ENCODE results near the gene MIS18A. TPM values are rescaled to one million over a fixed set of nuclear protein-coding genes. Genes with fewer than 3 reads are reported as not detected.
A peak's percentile ranks its signal among the peaks of the same experiment; 100 is the strongest.
"Not testable (repeated sequence)": the region's sequence is repeated elsewhere in the genome, so short reads cannot be mapped to it uniquely, and the experiment has no call there.

The MIS18A gene
- total and polyA plus RNA-seq, 3 experiments from 2014 or later = 10.7 to 29.7 (median 27.6) TPM

- H3K9me3 ChIP-seq (ENCODE audit: low read length); H3K4me3 Mint-ChIP-seq; CTCF ChIA-PET; H3K27ac ChIP-seq (ENCODE audit: low read depth, low read length); DNase-seq; POLR2A ChIA-PET; H3K27me3 Mint-ChIP-seq; H3K9me3 Mint-ChIP-seq; H3K27ac Mint-ChIP-seq; H3K4me1 ChIP-seq (ENCODE audit: insufficient read depth, low read length); H3K27me3 ChIP-seq (ENCODE audit: insufficient read depth, low read length, poor library complexity, severe bottlenecking); H3K4me3 ChIP-seq (ENCODE audit: low read length); H3K4me1 Mint-ChIP-seq: not testable (repeated sequence)
- H3K36me3 ChIP-seq (ENCODE audit: insufficient read depth, low read length) = peaks cover 17% of the 10 kb centered on the region
- peaks cover 0 to 59% (median 13%) of the 10 kb centered on the region in 3 donors for H3K36me3 Mint-ChIP-seq
These were observed 32.1 kb upstream of the MIS18A start for GRCh38 chr21:32310976-32311375.

- Histone ChIP-seq H3K27ac (ENCODE audit: low read depth, low read length) (no peak overlapping the region), H3K27me3 (ENCODE audit: insufficient read depth, low read length, poor library complexity, severe bottlenecking) (no peaks in the 10 kb centered on the region), H3K4me3 (ENCODE audit: low read length) (no peak overlapping the region), H3K9me3 (ENCODE audit: low read length) (no peaks in the 10 kb centered on the region), H3K36me3 (ENCODE audit: insufficient read depth, low read length) (peaks cover 11% of the 10 kb centered on the region), H3K4me1 (ENCODE audit: insufficient read depth, low read length) (no peaks in the 10 kb centered on the region)
- Mint-ChIP-seq H3K27me3 (no peaks in the 10 kb centered on the region), H3K36me3 (peaks cover 0 to 52% (median 13%) of the 10 kb centered on the region in 3 donors), H3K4me1 (no peaks in the 10 kb centered on the region), H3K27ac (no peak overlapping the region), H3K9me3 (no peaks in the 10 kb centered on the region), H3K4me3 (no peak overlapping the region)
- POLR2A ChIA-PET = no interaction called here
- no peak for DNase-seq
- CTCF ChIA-PET = interaction anchor here (0.8 kb wide), 1 partner anchor 291 kb away, joined by 3 read pairs; no protein-coding TSS in a partner anchor
These were observed 31.1 kb upstream of the MIS18A start for GRCh38 chr21:32309906-32310460.

- H3K36me3 Mint-ChIP-seq = peaks cover 0 to 43% (median 13%) of the 10 kb centered on the region in 3 donors
- ChIA-PET CTCF (no interaction called here), POLR2A (no interaction called here)
- H3K27me3 Mint-ChIP-seq = no peaks in the 10 kb centered on the region
- Histone ChIP-seq H3K27me3 (ENCODE audit: insufficient read depth, low read length, poor library complexity, severe bottlenecking) (no peaks in the 10 kb centered on the region), H3K27ac (ENCODE audit: low read depth, low read length) (no peak overlapping the region), H3K36me3 (ENCODE audit: insufficient read depth, low read length) (peaks cover 3% of the 10 kb centered on the region), H3K4me1 (ENCODE audit: insufficient read depth, low read length) (no peaks in the 10 kb centered on the region), H3K4me3 (ENCODE audit: low read length) (no peak overlapping the region), H3K9me3 (ENCODE audit: low read length) (no peaks in the 10 kb centered on the region)
- no peaks in the 10 kb centered on the region for H3K9me3 Mint-ChIP-seq
- no peak overlapping the region for H3K4me3 Mint-ChIP-seq
- no peak for DNase-seq
- H3K27ac Mint-ChIP-seq = no peak overlapping the region
- H3K4me1 Mint-ChIP-seq = no peaks in the 10 kb centered on the region
These were observed 29.8 kb upstream of the MIS18A start for GRCh38 chr21:32308696-32309095.

- Histone ChIP-seq H3K4me3 (ENCODE audit: low read length) (no peak overlapping the region), H3K4me1 (ENCODE audit: insufficient read depth, low read length) (no peaks in the 10 kb centered on the region), H3K27me3 (ENCODE audit: insufficient read depth, low read length, poor library complexity, severe bottlenecking) (no peaks in the 10 kb centered on the region), H3K36me3 (ENCODE audit: insufficient read depth, low read length) (no peaks in the 10 kb centered on the region), H3K9me3 (ENCODE audit: low read length) (no peaks in the 10 kb centered on the region), H3K27ac (ENCODE audit: low read depth, low read length) (no peak overlapping the region)
- no peaks in the 10 kb centered on the region for H3K4me1 Mint-ChIP-seq
- peaks cover 0 to 34% (median 12%) of the 10 kb centered on the region in 3 donors for H3K36me3 Mint-ChIP-seq
- POLR2A ChIA-PET = no interaction called here
- H3K27ac Mint-ChIP-seq = no peak overlapping the region
- DNase-seq = no peak
- H3K9me3 Mint-ChIP-seq = no peaks in the 10 kb centered on the region
- H3K27me3 Mint-ChIP-seq = no peaks in the 10 kb centered on the region
- no peak overlapping the region for H3K4me3 Mint-ChIP-seq
- CTCF ChIA-PET = interaction anchor here (0.8 kb wide), 1 partner anchor 15 kb away, joined by 3 read pairs; no protein-coding TSS in a partner anchor
These were observed 28.9 kb upstream of the MIS18A start for GRCh38 chr21:32307706-32308105.

DNA sequence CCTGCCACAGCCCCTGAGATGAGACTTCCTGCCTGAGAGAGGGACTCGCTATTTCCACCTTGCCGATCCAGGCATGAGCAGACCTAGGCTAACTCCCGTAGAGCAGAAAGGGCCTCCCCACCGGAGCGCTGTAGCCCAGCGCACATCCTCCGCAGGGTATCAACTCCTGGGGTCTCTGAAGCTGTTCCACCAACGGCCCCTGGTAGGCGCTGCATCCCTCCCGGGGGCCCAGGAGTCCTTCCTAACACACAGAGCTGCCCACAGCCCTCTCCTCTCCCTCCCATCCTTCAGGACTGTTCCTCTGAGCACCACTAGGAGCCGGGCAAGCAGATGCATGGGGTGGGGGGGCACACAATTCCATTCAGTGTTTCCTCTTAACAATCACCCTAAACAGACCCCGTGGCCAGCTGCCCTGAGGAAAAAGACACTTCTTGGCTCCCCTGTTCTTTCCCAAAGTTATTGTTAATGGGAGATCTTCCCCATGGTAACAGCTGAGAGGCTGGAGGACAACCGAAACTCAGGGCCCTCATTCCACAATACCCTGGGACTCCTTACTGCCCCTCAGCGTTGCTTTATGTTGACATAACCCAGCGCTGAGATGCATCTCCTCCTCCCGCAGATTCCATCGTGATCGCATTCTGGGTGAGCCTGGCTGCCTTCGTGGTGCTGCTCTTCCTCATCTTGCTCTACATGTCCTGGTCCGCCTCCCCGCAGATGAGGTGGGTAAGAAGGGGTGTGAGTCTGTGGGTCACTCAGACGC, 27.4 kb upstream of the MIS18A start:
- Mint-ChIP-seq H3K36me3 (peaks cover 0 to 24% (median 9%) of the 10 kb centered on the region in 3 donors), H3K4me3 (no peak overlapping the region), H3K4me1 (no peaks in the 10 kb centered on the region), H3K9me3 (no peaks in the 10 kb centered on the region), H3K27ac (peak overlapping the region in 1 of 8 donors; percentile 47), H3K27me3 (no peaks in the 10 kb centered on the region)
- no peak for DNase-seq
- Histone ChIP-seq H3K27ac (ENCODE audit: low read depth, low read length) (no peak overlapping the region), H3K27me3 (ENCODE audit: insufficient read depth, low read length, poor library complexity, severe bottlenecking) (no peaks in the 10 kb centered on the region), H3K4me3 (ENCODE audit: low read length) (no peak overlapping the region), H3K36me3 (ENCODE audit: insufficient read depth, low read length) (no peaks in the 10 kb centered on the region), H3K4me1 (ENCODE audit: insufficient read depth, low read length) (no peaks in the 10 kb centered on the region), H3K9me3 (ENCODE audit: low read length) (no peaks in the 10 kb centered on the region)
- CTCF ChIA-PET = no interaction called here
- POLR2A ChIA-PET = no interaction called here

DNA sequence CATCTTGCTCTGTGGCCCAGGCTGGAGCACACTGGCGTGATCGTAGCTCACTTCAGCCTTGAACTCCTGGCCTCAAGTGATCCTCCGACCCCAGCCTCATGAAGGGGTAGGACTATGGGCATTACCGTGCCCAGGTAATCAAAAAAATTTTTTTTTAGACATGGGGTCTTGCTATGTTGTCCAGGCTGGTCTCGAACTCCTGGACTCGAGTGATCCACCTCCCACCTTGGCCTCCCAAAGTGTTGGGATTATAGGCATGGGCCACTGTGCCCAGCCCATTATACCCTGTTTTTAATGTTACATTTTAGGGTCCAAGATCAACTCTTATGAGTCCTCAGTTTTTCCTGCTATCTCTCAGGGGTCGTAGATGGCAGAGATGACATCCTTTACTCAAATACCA, 26.1 kb upstream of the MIS18A start:
- H3K4me1 ChIP-seq (ENCODE audit: insufficient read depth, low read length) = no peaks in the 10 kb centered on the region
- ChIA-PET CTCF (no interaction called here), POLR2A (no interaction called here)
- Mint-ChIP-seq H3K36me3 (peaks cover 0 to 19% (median 9%) of the 10 kb centered on the region in 3 donors), H3K9me3 (no peaks in the 10 kb centered on the region), H3K4me1 (no peaks in the 10 kb centered on the region), H3K27ac (no peak overlapping the region), H3K27me3 (no peaks in the 10 kb centered on the region), H3K4me3 (no peak overlapping the region)
- DNase-seq = no peak
- H3K4me3 ChIP-seq (ENCODE audit: low read length) = no peak overlapping the region
- no peaks in the 10 kb centered on the region for H3K27me3 ChIP-seq (ENCODE audit: insufficient read depth, low read length, poor library complexity, severe bottlenecking)
- no peaks in the 10 kb centered on the region for H3K36me3 ChIP-seq (ENCODE audit: insufficient read depth, low read length)
- H3K9me3 ChIP-seq (ENCODE audit: low read length) = no peaks in the 10 kb centered on the region
- H3K27ac ChIP-seq (ENCODE audit: low read depth, low read length) = no peak overlapping the region

DNA sequence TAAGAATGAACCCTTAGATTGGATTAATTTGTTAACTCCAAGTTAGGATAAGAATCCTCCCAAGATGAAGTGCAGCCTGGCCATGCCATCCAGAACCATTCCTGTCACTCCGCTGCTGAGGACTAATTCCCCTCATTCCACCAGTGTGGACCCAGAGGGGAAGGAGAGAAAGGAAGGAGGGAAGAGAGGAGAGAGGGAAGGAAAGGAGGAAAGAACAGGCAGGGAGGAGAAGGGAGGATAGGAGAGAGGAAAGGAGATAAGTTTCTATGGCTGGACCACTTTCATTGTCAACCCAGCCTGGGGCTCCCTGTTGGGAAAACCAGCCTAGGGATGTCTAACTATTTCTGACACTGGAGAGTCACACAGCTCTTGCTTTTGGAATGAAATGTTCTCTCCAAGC, 24.5 kb upstream of the MIS18A start:
- Histone ChIP-seq H3K4me1 (ENCODE audit: insufficient read depth, low read length) (no peaks in the 10 kb centered on the region), H3K9me3 (ENCODE audit: low read length) (no peaks in the 10 kb centered on the region), H3K27me3 (ENCODE audit: insufficient read depth, low read length, poor library complexity, severe bottlenecking) (no peaks in the 10 kb centered on the region), H3K27ac (ENCODE audit: low read depth, low read length) (no peak overlapping the region), H3K4me3 (ENCODE audit: low read length) (no peak overlapping the region), H3K36me3 (ENCODE audit: insufficient read depth, low read length) (no peaks in the 10 kb centered on the region)
- ChIA-PET POLR2A (no interaction called here), CTCF (no interaction called here)
- H3K4me3 Mint-ChIP-seq = no peak overlapping the region
- H3K27me3 Mint-ChIP-seq = no peaks in the 10 kb centered on the region
- DNase-seq = no peak
- peak overlapping the region in 1 of 8 donors; percentile 93 for H3K27ac Mint-ChIP-seq
- H3K4me1 Mint-ChIP-seq = no peaks in the 10 kb centered on the region
- H3K36me3 Mint-ChIP-seq = peaks cover 0 to 12% (median 6%) of the 10 kb centered on the region in 3 donors
- H3K9me3 Mint-ChIP-seq = no peaks in the 10 kb centered on the region

DNA sequence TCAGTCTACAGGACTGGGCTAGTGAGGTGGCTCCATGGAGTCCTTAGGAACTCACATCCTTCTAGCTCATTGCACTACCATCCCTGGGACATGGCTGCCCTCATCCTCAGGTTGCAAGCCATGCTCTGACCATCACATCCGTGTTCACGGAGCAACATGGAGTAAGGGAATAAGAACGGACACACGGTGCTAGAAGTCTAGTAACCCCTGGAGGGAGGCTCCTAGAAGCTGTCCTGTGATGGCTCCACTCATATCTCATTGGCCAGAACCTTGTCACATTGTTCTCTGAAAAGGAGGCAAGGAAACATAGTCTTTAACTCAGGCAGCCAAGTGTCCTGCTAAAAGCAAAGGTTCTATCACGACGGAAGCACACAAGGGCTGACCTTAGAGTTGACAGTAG, 23.7 kb upstream of the MIS18A start:
- Mint-ChIP-seq H3K4me1 (no peaks in the 10 kb centered on the region), H3K27ac (no peak overlapping the region), H3K9me3 (no peaks in the 10 kb centered on the region), H3K27me3 (no peaks in the 10 kb centered on the region), H3K4me3 (no peak overlapping the region), H3K36me3 (peaks cover 0 to 10% (median 6%) of the 10 kb centered on the region in 3 donors)
- Histone ChIP-seq H3K36me3 (ENCODE audit: insufficient read depth, low read length) (no peaks in the 10 kb centered on the region), H3K27me3 (ENCODE audit: insufficient read depth, low read length, poor library complexity, severe bottlenecking) (no peaks in the 10 kb centered on the region), H3K9me3 (ENCODE audit: low read length) (no peaks in the 10 kb centered on the region), H3K4me3 (ENCODE audit: low read length) (no peak overlapping the region), H3K4me1 (ENCODE audit: insufficient read depth, low read length) (no peaks in the 10 kb centered on the region), H3K27ac (ENCODE audit: low read depth, low read length) (no peak overlapping the region)
- no peak for DNase-seq
- CTCF ChIA-PET = no interaction called here
- POLR2A ChIA-PET = no interaction called here

All from CD8-positive, alpha-beta memory T cell (primary cell).